ENCODE measurements around the gene ICE2.

The ICE2 gene

DNA sequence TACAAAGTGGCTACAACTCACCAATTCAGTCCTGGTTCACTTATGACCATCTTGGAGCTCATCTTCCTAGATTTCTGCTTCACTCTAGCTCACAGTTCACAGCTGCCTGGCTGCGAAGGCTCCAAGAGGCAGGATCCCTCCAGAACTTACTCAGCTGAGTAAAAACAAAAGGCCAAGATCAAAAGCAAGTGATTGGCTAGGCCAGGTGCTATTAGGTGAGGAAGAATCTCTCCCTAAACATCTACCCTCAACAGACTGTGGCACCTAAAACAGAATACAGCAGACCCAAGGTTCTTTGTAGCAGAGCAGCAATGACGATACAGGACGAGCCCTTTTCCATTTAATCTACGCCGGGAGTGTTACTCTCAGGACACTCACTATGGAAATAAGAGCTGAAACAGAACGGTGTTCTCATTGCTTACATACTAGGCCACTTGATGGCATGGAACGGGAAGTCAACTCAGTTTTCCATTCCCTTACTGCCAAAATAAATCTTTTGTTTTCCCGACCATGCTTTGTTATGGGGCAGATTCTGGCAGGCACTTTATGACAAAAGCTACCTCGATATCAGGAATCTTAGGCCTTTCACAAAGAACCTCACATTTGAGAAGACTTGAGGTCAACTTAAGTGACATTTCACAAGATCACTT is 901 bp downstream of the ICE2 start:
- no peaks in the 10 kb centered on the region for H3K9me3 ChIP-seq (replicated peaks; ENCODE audit: insufficient read depth, low read length)
- no peaks in the 10 kb centered on the region for H3K9me2 ChIP-seq (replicated peaks; ENCODE audit: insufficient read depth, low read length)
- DNase-seq, result peak; percentile 36
- peak overlapping the region; percentile 77 for H3K4me3 ChIP-seq (ENCODE audit: low read length)
- H2AFZ ChIP-seq (ENCODE audit: low read length), result peak overlapping the region; percentile 61
- no peaks in the 10 kb centered on the region for H4K20me1 ChIP-seq (ENCODE audit: insufficient read depth, low read length)
- peaks cover 12% of the 10 kb centered on the region for H3F3A ChIP-seq (ENCODE audit: insufficient read depth, low read length)
- peak overlapping the region; percentile 84 for H3K27ac ChIP-seq (ENCODE audit: low read length)
- peaks cover 46% of the 10 kb centered on the region for H3K79me2 ChIP-seq (ENCODE audit: low read length)
- no peaks in the 10 kb centered on the region for H3K27me3 ChIP-seq (replicated peaks; ENCODE audit: insufficient read depth, low read length)
- no peaks in the 10 kb centered on the region; the same call in 1 of the 2 replicates for H3K36me3 ChIP-seq (replicated peaks; ENCODE audit: insufficient read depth, low read length)
- peak overlapping the region; percentile 89 for H3K4me2 ChIP-seq (ENCODE audit: low read depth, low read length)
- TF ChIP-seq EZH2phosphoT487 (IDR thresholded peaks at IDR 0.05; ENCODE audit: low read length) (no peak), EZH2 (optimal IDR thresholded peaks at IDR 0.05; ENCODE audit: low read depth, low read length) (no peak)
- TF ChIP-seq, protein P1, sequence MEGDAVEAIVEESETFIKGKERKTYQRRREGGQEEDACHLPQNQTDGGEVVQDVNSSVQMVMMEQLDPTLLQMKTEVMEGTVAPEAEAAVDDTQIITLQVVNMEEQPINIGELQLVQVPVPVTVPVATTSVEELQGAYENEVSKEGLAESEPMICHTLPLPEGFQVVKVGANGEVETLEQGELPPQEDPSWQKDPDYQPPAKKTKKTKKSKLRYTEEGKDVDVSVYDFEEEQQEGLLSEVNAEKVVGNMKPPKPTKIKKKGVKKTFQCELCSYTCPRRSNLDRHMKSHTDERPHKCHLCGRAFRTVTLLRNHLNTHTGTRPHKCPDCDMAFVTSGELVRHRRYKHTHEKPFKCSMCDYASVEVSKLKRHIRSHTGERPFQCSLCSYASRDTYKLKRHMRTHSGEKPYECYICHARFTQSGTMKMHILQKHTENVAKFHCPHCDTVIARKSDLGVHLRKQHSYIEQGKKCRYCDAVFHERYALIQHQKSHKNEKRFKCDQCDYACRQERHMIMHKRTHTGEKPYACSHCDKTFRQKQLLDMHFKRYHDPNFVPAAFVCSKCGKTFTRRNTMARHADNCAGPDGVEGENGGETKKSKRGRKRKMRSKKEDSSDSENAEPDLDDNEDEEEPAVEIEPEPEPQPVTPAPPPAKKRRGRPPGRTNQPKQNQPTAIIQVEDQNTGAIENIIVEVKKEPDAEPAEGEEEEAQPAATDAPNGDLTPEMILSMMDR (IDR thresholded peaks at IDR 0.05; ENCODE audit: low read length), result no peak
- H3K9ac ChIP-seq (ENCODE audit: low read length), result peak overlapping the region; percentile 93
- H3K4me1 ChIP-seq (ENCODE audit: low read length), result peaks cover 27% of the 10 kb centered on the region

DNA sequence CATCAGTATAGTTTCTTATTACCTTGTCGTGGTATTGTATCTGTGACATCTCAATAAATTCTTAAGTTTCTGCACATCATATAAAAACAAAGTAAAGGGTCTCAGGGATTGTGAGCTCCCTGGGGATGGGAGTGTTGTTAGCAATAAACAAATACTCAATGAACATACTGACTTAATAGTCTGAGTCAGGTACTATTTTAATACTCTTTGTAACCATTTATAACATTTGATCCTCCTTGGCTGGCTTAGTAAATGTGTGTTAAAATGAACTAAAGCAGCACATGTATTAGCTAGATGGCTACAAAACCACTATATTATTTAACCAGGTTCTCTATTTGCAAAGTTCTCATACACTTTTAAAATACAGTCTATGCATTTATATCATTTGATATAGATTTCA is 1.8 kb downstream of the ICE2 start:
- Histone ChIP-seq H2AFZ (ENCODE audit: low read length) (no peak overlapping the region), H3K27me3 (replicated peaks; ENCODE audit: insufficient read depth, low read length) (no peaks in the 10 kb centered on the region), H3K9ac (ENCODE audit: low read length) (no peak overlapping the region; the same call in 1 of the 2 replicates), H3F3A (ENCODE audit: insufficient read depth, low read length) (peaks cover 12% of the 10 kb centered on the region), H3K9me2 (replicated peaks; ENCODE audit: insufficient read depth, low read length) (no peaks in the 10 kb centered on the region), H3K4me3 (ENCODE audit: low read length) (peak overlapping the region; percentile 77), H4K20me1 (ENCODE audit: insufficient read depth, low read length) (no peaks in the 10 kb centered on the region), H3K4me1 (ENCODE audit: low read length) (peaks cover 27% of the 10 kb centered on the region), H3K79me2 (ENCODE audit: low read length) (peaks cover 49% of the 10 kb centered on the region), H3K9me3 (replicated peaks; ENCODE audit: insufficient read depth, low read length) (no peaks in the 10 kb centered on the region), H3K36me3 (replicated peaks; ENCODE audit: insufficient read depth, low read length) (no peaks in the 10 kb centered on the region; the same call in 1 of the 2 replicates), H3K4me2 (ENCODE audit: low read depth, low read length) (peak overlapping the region; percentile 89), H3K27ac (ENCODE audit: low read length) (no peak overlapping the region)
- DNase-seq, result no peak
- TF ChIP-seq EZH2phosphoT487 (IDR thresholded peaks at IDR 0.05; ENCODE audit: low read length) (no peak), EZH2 (optimal IDR thresholded peaks at IDR 0.05; ENCODE audit: low read depth, low read length) (no peak)
- TF ChIP-seq, protein P1 (IDR thresholded peaks at IDR 0.05; ENCODE audit: low read length), result no peak

DNA sequence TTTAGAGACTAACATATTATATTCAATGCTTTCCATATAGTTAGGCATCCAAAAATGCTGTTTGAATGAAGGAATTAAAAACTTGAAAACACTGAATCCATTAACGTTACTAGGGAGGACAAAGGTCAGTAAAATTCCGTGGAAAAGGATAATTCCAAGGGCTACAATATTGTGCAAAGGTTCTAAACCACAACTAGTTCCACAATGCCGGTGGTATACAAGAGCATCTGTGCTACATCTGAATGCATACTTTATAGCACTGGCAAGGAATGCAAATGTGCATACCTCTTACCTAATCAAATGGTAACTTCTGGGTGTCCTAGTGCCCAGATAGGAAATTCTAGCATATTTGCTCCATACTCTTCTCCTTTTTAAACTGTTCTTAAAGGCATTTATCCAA is 2.2 kb downstream of the ICE2 start:
- Histone ChIP-seq H3K9me2 (replicated peaks; ENCODE audit: insufficient read depth, low read length) (no peaks in the 10 kb centered on the region), H2AFZ (ENCODE audit: low read length) (no peak overlapping the region), H4K20me1 (ENCODE audit: insufficient read depth, low read length) (no peaks in the 10 kb centered on the region), H3K4me1 (ENCODE audit: low read length) (peaks cover 27% of the 10 kb centered on the region), H3K9ac (ENCODE audit: low read length) (no peak overlapping the region), H3F3A (ENCODE audit: insufficient read depth, low read length) (peaks cover 12% of the 10 kb centered on the region), H3K4me2 (ENCODE audit: low read depth, low read length) (peak overlapping the region; percentile 89; the same call in 1 of the 2 replicates), H3K27ac (ENCODE audit: low read length) (no peak overlapping the region), H3K27me3 (replicated peaks; ENCODE audit: insufficient read depth, low read length) (no peaks in the 10 kb centered on the region), H3K9me3 (replicated peaks; ENCODE audit: insufficient read depth, low read length) (no peaks in the 10 kb centered on the region), H3K79me2 (ENCODE audit: low read length) (peaks cover 49% of the 10 kb centered on the region), H3K36me3 (replicated peaks; ENCODE audit: insufficient read depth, low read length) (no peaks in the 10 kb centered on the region; the same call in 1 of the 2 replicates), H3K4me3 (ENCODE audit: low read length) (no peak overlapping the region)
- DNase-seq, result no peak
- TF ChIP-seq EZH2 (optimal IDR thresholded peaks at IDR 0.05; ENCODE audit: low read depth, low read length) (no peak), EZH2phosphoT487 (IDR thresholded peaks at IDR 0.05; ENCODE audit: low read length) (no peak)
- TF ChIP-seq, protein P1 (IDR thresholded peaks at IDR 0.05; ENCODE audit: low read length), result no peak
